CD4-positive, alpha-beta T cell (primary cell): ENCODE results near the gene TRABD2B. TPM values are rescaled to one million over a fixed set of nuclear protein-coding genes. Genes with fewer than 3 reads are reported as not detected.

Experiments used
- ATAC-seq: fragments of 200-7000 bp; cut with Tn5 transposase; one replicate; pipeline ENCODE4 v1.10.0; 2022; ENCODE audit warnings: mild to moderate bottlenecking; ENCODE audit not compliant: poor library complexity
- CTCF ChIA-PET: fragments of 350-600 bp; sonication (Branson Sonifier 250); formaldehyde crosslinking; loops from one replicate; lab custom pipeline; 2021; ENCODE audit warnings: antibody characterized with exemption, inconsistent platforms; lab: Charles Lee
- POLR2A ChIA-PET: fragments of 350-600 bp; sonication (Branson Sonifier 250); formaldehyde crosslinking; loops from one replicate; lab custom pipeline; 2021; ENCODE audit warnings: antibody characterized with exemption, inconsistent platforms; lab: Charles Lee
- DNase-seq, 14 experiments: peaks; one replicate each; pipeline ENCODE4 v3.0.0-alpha.2; 2013 to 2020; ENCODE audit warnings: mixed read lengths in 2 of 14
- H3K27ac ChIP-seq, 2 donors: one replicate each; pipeline versions ENCODE4 v1.5.1 to v1.7.0; 2013; ENCODE audit warnings: low read length in 2 of 2, low read depth in 1 of 2, mild to moderate bottlenecking in 1 of 2
- H3K27me3 ChIP-seq, 2 experiments: 1 replicate in 1 of 2; 2 replicates in 1 of 2; pipeline versions ENCODE4 v1.6.1 to v1.7.0; 2013; ENCODE audit warnings: low read length in 2 of 2, control low read depth in 1 of 2, mild to moderate bottlenecking in 1 of 2, moderate library complexity in 1 of 2; ENCODE audit not compliant: insufficient read depth in 2 of 2, control insufficient read depth in 1 of 2
- H3K36me3 ChIP-seq: one replicate; pipeline ENCODE4 v1.6.1; 2013; ENCODE audit warnings: low read length, control low read depth; ENCODE audit not compliant: insufficient read depth
- H3K4me1 ChIP-seq: one replicate; pipeline ENCODE4 v1.6.1; 2013; ENCODE audit warnings: low read length, control low read depth; ENCODE audit not compliant: insufficient read depth
- H3K4me3 ChIP-seq: one replicate; pipeline ENCODE4 v1.5.1; 2013; ENCODE audit warnings: mild to moderate bottlenecking, low read length, moderate library complexity
- H3K9me3 ChIP-seq, 2 experiments: 1 replicate in 1 of 2; 2 replicates in 1 of 2; pipeline versions ENCODE4 v1.6.1 to v1.7.0; 2013; ENCODE audit warnings: low read length in 2 of 2, mild to moderate bottlenecking in 2 of 2, control low read depth in 1 of 2, moderate library complexity in 1 of 2; ENCODE audit not compliant: control insufficient read depth in 1 of 2, insufficient read depth in 1 of 2
- H3K27ac Mint-ChIP-seq: one replicate; pipeline ENCODE4 v1.8.0; 2020; ENCODE audit warnings: mixed read lengths
- H3K27me3 Mint-ChIP-seq: one replicate; pipeline ENCODE4 v1.8.0; 2021; ENCODE audit warnings: mixed read lengths
- H3K36me3 Mint-ChIP-seq: one replicate; pipeline ENCODE4 v1.8.0; 2021; ENCODE audit warnings: low read depth, mixed read lengths
- H3K4me1 Mint-ChIP-seq: one replicate; pipeline ENCODE4 v1.8.0; 2021; ENCODE audit warnings: low read depth, mixed read lengths
- H3K4me3 Mint-ChIP-seq: one replicate; pipeline ENCODE4 v1.8.0; 2020; ENCODE audit warnings: mild to moderate bottlenecking, mixed read lengths
- H3K9me3 Mint-ChIP-seq: one replicate; pipeline ENCODE4 v1.8.0; 2020; ENCODE audit warnings: mixed read lengths
- CTCF ChIP-seq: fragments of 200-600 bp; IDR thresholded peaks from one replicate; pipeline ENCODE4 v1.8.0; 2022; ENCODE audit warnings: antibody characterized with exemption, mild to moderate bottlenecking
- intact Hi-C, 2 experiments: fragments of 100-400 bp; cut with DNase I in 1 of 2; cut with micrococcal nuclease in 1 of 2; formaldehyde crosslinking; loops; one replicate each; pipeline versions ENCODE4 v1.15.1 to v1.9.0; 2023 to 2025; cut with DNase I, micrococcal nuclease
- total RNA-seq, 174 experiments: library from RNA in 2 of 174; stranded (reverse) in 2 of 174; gene quantifications; one replicate each; pipeline ENCODE4 v1.2.3 and lab custom pipeline; 2021 to 2026

TRABD2B gene
- total RNA-seq, 2 experiments from 2014 or later, result not detected

- Mint-ChIP-seq H3K27ac (no peak overlapping the region), H3K4me1 (no peaks in the 10 kb centered on the region), H3K4me3 (no peak overlapping the region), H3K36me3 (no peaks in the 10 kb centered on the region), H3K9me3 (no peaks in the 10 kb centered on the region), H3K27me3 (peaks cover 14% of the 10 kb centered on the region)
- intact Hi-C loops, result no loop called here
- no peak overlapping the region for H3K4me3 ChIP-seq
- no peak for ATAC-seq
- H3K36me3 ChIP-seq, result no peaks in the 10 kb centered on the region
- no peaks in the 10 kb centered on the region for H3K4me1 ChIP-seq
- H3K27me3 ChIP-seq, result peaks cover 0 to 3% of the 10 kb centered on the region in 2 experiments
- TF ChIP-seq CTCF, result no peak
- POLR2A ChIA-PET, result no interaction called here
- DNase-seq, result no peak
- no peaks in the 10 kb centered on the region for H3K9me3 ChIP-seq
- H3K27ac ChIP-seq, result no peak overlapping the region
- CTCF ChIA-PET, result no interaction called here
Measured at GRCh38 chr1:47844558-47844955, 152.6 kb downstream of the TRABD2B start.

GRCh38 chr1:47843781-47844557 lies 153.2 kb downstream of the TRABD2B start:
- intact Hi-C loops, result no loop called here
- ATAC-seq (no peak), DNase-seq (no peak)
- H3K27ac Mint-ChIP-seq, result no peak overlapping the region
- H3K36me3 Mint-ChIP-seq, result no peaks in the 10 kb centered on the region
- no peak for TF ChIP-seq CTCF
- CTCF ChIA-PET, result no interaction called here
- Histone ChIP-seq H3K27me3 (peaks cover 0 to 6% of the 10 kb centered on the region in 2 experiments), H3K4me1 (no peaks in the 10 kb centered on the region), H3K4me3 (no peak overlapping the region), H3K27ac (no peak overlapping the region), H3K9me3 (no peaks in the 10 kb centered on the region), H3K36me3 (no peaks in the 10 kb centered on the region)
- H3K4me1 Mint-ChIP-seq, result no peaks in the 10 kb centered on the region
- peaks cover 14% of the 10 kb centered on the region for H3K27me3 Mint-ChIP-seq
- H3K9me3 Mint-ChIP-seq, result no peaks in the 10 kb centered on the region
- POLR2A ChIA-PET, result no interaction called here
- H3K4me3 Mint-ChIP-seq, result no peak overlapping the region

GRCh38 chr1:47843059-47843458 lies 154.1 kb downstream of the TRABD2B start:
- ATAC-seq (no peak), DNase-seq (no peak)
- peaks cover 0 to 6% of the 10 kb centered on the region in 2 experiments for H3K27me3 ChIP-seq
- Mint-ChIP-seq H3K27ac (no peak overlapping the region), H3K4me1 (no peaks in the 10 kb centered on the region), H3K4me3 (no peak overlapping the region), H3K9me3 (no peaks in the 10 kb centered on the region), H3K27me3 (peaks cover 14% of the 10 kb centered on the region), H3K36me3 (no peaks in the 10 kb centered on the region)
- ChIA-PET CTCF (no interaction called here), POLR2A (no interaction called here)
- H3K9me3 ChIP-seq, result no peaks in the 10 kb centered on the region
- no peak overlapping the region for H3K27ac ChIP-seq
- H3K4me1 ChIP-seq, result no peaks in the 10 kb centered on the region
- no peaks in the 10 kb centered on the region for H3K36me3 ChIP-seq
- no peak for TF ChIP-seq CTCF
- intact Hi-C loops, result no loop called here
- no peak overlapping the region for H3K4me3 ChIP-seq
